NOMO-1 treated with dmso at 0.1 percent for 144 hours (cell line): ENCODE measurements around the gene MYL4.
"Not testable (repeated sequence)": the region's sequence is repeated elsewhere in the genome, so short reads cannot be mapped to it uniquely, and the experiment has no call there.

Experiments used
- DNase-seq: peaks from one replicate; lab custom pipeline; 2025; ENCODE audit not compliant: unreplicated experiment; lab: John Stamatoyannopoulos, UW

Gene MYL4

GRCh38 chr17:47208744-47209488, at the start of gene MYL4:
Gene MYL4, plus strand, starts transcription at chr17:47209348. Its CDS starts 75 bp downstream, at chr17:47209423.
- DNase-seq: no peak

GRCh38 chr17:47162013-47162622, 47.0 kb upstream of the MYL4 start:
- DNase-seq: no peak

- no peak for DNase-seq
Observed at GRCh38 chr17:47164263-47164662, 44.9 kb upstream of the MYL4 start.

GRCh38 chr17:47165137-47165536, 44.0 kb upstream of the MYL4 start:
- DNase-seq: no peak

GRCh38 chr17:47166854-47167253, 42.3 kb upstream of the MYL4 start:
- not testable (repeated sequence) for DNase-seq

- DNase-seq: not testable (repeated sequence)
Observed at GRCh38 chr17:47168896-47169295, 40.3 kb upstream of the MYL4 start.

GRCh38 chr17:47170710-47171109, 38.4 kb upstream of the MYL4 start:
- DNase-seq: no peak

- no peak for DNase-seq
Observed at GRCh38 chr17:47172696-47173565, 36.2 kb upstream of the MYL4 start.

- DNase-seq: not testable (repeated sequence)
Observed at GRCh38 chr17:47174823-47175222, 34.3 kb upstream of the MYL4 start.

- DNase-seq: no peak
Observed at GRCh38 chr17:47176389-47176826, 32.7 kb upstream of the MYL4 start.

GRCh38 chr17:47177261-47177660, 31.9 kb upstream of the MYL4 start:
- DNase-seq: no peak

GRCh38 chr17:47179141-47179540, 30.0 kb upstream of the MYL4 start:
- DNase-seq: no peak

- DNase-seq: no peak
Observed at GRCh38 chr17:47180337-47180736, 28.8 kb upstream of the MYL4 start.

- not testable (repeated sequence) for DNase-seq
Observed at GRCh38 chr17:47180988-47181387, 28.2 kb upstream of the MYL4 start.

- DNase-seq: no peak
Observed at GRCh38 chr17:47184681-47185080, 24.5 kb upstream of the MYL4 start.

- DNase-seq: peak; percentile 12
Observed at GRCh38 chr17:47188271-47188875, 20.8 kb upstream of the MYL4 start.

GRCh38 chr17:47188876-47189731, 20.0 kb upstream of the MYL4 start, which contains the start of gene CDC27:
Gene CDC27, minus strand, starts transcription at chr17:47189295. Its CDS starts 123 bp downstream, at chr17:47189172.
- DNase-seq: peak; percentile 98

- DNase-seq: no peak
Observed at GRCh38 chr17:47189732-47190237, 19.4 kb upstream of the MYL4 start.

GRCh38 chr17:47190243-47190642, 18.9 kb upstream of the MYL4 start:
- DNase-seq: no peak

GRCh38 chr17:47190770-47191169, 18.4 kb upstream of the MYL4 start:
- no peak for DNase-seq
